ENCODE results near the gene CLCF1.

CLCF1 gene

GRCh38 chr11:67372993-67373647 lies at the start of gene CLCF1:
Gene CLCF1 (minus strand): TSS chr11:67373598. CDS start chr11:67373539, 59 bp downstream.
- in situ Hi-C loops (cut with MboI; ENCODE audit: low sequenced_read_pairs) = no loop called here

- in situ Hi-C loops (cut with MboI; ENCODE audit: low sequenced_read_pairs) = no loop called here
These were observed 49.5 kb upstream of the CLCF1 start for GRCh38 chr11:67422891-67423290.

DNA sequence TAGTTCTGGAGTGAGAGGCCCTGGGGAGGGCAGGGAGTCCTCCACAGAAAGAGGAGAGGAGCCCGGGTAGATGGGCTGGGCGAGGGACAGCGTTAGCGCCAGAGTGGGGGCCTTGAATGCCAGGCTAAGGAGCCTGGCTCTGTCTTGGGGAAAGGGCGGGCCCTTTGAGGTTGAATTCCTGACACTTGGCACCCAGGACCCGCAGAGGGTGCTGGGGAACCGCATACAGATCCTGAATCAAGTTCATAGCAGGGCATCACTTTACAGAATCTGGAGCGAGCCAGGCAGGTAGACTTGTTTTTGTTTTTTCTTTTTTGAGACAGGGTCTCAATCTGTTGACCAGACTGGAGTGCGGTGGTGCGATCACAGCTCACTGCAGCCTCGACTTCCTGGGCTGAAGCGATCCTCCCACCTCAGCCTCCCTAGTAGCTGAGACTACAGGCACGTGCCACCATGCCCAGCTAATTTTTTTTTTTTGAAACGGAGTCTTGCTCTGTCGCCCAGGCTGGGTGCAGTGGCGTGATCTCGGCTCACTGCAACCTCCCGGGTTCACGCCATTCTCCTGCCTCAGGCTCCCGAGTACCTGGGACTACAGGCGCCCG lies 48.1 kb upstream of the CLCF1 start:
- in situ Hi-C loops (cut with MboI; ENCODE audit: low sequenced_read_pairs) = no loop called here

DNA sequence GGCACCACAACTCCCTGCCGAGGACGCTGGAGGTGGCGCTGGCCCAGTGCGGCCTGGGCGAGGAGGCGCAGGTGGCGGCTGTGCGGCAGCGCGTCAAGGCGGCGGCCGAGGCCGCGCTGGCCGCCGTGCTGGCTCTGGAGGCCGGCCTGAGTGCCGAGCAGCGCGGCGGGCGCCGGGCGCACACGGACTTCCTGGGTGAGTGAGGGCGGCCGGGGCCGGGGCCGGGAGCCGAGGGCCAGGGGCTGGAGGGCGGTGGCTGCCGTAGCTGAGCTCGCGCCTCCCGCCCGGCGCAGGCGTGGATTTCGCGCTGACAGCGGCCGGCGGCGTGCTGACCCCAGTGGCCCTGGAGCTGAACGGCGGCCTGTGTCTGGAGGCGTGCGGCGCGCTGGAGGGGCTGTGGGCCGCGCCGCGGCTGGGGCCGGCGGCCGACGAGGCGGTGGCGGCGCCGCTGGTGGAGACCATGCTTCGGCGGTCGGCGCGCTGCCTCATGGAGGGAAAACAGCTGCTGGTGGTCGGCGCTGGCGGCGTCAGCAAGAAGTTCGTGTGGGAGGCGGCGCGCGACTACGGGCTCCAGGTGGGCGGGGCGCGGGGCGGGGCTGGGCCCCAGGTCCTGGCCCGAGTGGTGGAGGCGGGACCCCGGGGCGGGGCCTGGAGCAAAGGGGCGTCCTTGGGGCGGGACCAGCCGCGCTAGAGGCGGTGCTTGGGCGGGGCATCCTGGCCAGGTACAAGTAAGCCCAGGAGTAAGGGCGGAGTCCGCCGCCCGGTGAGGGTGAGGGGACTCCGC lies 47.4 kb upstream of the CLCF1 start:
- in situ Hi-C loops (cut with MboI; ENCODE audit: low sequenced_read_pairs) = no loop called here

- in situ Hi-C loops (cut with MboI; ENCODE audit: low sequenced_read_pairs) = no loop called here
These were observed 46.8 kb upstream of the CLCF1 start for GRCh38 chr11:67420147-67420645.

GRCh38 chr11:67419325-67420049 lies 46.1 kb upstream of the CLCF1 start:
- in situ Hi-C loops (cut with MboI; ENCODE audit: low sequenced_read_pairs) = no loop called here

- in situ Hi-C loops (cut with MboI; ENCODE audit: low sequenced_read_pairs) = no loop called here
These were observed 45.3 kb upstream of the CLCF1 start for GRCh38 chr11:67418476-67419281.

DNA sequence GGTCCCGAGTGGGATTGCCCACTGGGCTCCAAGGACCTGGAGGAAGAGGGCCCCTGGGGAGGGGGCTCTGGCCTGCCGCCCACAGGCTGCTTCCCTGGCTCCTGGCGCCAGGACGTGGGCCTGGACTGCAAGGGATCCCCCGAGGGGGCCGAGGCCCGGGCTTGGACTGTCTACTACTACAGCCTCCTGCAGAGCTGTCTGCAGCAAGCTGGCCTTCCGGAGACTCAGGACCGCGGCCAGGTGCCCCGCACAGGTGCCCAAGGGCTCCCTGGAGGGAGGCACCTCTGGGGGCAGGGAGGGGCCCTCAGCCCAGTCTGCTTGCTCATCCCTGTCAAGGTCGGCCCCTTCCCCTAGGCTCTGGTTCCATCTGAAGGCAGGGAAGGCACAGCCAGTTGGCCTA lies 44.0 kb upstream of the CLCF1 start:
- in situ Hi-C loops (cut with MboI; ENCODE audit: low sequenced_read_pairs) = no loop called here

- in situ Hi-C loops (cut with MboI; ENCODE audit: low sequenced_read_pairs) = no loop called here
These were observed 43.3 kb upstream of the CLCF1 start for GRCh38 chr11:67416416-67417335.

DNA sequence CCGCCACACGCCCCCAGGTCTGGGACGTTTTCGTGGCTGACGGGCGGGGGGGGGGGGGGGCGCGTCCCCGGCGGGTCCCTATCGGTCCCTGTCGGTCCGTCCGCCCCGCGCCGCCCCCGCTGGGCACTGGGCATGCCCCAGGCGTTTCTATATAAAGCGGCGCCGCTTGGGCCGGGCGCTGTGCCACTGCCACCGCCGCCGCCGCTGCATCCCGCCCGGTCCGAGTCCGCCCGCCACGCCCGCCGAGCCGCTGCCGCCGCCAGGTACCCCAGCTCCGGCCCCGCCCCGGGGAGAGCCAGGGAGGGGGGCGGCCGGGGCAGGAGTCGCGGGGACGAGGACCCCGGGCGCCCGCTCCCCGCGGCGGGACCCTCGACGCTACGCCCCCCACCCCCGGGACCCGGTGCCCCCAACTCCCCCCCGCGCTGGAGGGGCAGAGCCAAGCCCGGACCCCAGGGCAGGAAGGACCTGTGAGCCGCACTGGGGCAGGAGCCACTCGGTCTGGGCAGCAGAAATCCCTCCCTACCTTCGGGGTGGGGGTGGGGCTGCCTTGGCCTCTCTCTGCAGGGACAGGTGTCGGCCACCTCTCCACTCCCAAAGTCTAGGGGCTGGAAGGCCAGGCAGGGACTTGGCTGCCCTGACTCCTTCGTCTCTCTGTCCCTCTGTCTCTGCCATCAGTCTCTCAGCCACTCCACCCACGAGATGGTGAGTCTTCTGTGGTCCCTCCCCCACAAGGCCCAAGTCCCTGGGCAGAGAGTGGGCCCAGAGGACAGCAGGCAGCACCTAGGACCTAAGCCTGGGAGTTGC lies 42.3 kb upstream of the CLCF1 start, which contains the start of gene CARNS1:
Gene CARNS1, plus strand, starts transcription at position 178 of the 804 bp plus-strand sequence. Its CDS starts 522 bp downstream, at position 700.
- in situ Hi-C loops (cut with MboI; ENCODE audit: low sequenced_read_pairs) = no loop called here

DNA sequence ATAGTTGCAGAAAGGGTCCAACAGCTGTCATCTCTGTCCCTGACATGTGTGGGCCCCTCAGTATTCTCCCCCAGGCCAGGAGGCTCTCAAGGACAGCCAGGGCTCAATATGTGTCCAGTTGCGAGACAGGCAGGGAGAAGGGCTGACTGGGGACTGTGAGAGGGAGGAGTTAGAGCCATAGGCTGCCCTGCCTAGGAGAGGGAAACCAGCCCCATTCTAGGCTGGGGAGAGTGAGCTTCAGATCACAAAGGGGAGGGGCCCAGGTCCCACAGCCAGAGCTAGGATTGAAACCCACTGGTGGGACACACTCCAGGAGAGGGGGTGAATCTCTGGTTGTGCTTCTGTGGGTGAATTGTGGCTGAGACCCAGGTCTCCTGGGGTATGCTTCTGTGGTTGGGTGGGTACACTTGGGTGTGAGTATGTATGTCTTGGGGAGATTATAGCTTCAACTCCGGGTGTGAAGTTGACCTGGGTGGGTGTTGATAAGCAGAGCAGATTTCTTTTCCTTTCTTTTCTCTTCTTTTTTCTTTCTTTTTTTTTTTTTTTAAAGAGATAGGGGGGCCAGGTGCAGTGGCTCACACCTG lies 40.0 kb upstream of the CLCF1 start:
- in situ Hi-C loops (cut with MboI; ENCODE audit: low sequenced_read_pairs) = no loop called here

GRCh38 chr11:67412495-67413179 lies 39.2 kb upstream of the CLCF1 start:
- in situ Hi-C loops (cut with MboI; ENCODE audit: low sequenced_read_pairs) = no loop called here

DNA sequence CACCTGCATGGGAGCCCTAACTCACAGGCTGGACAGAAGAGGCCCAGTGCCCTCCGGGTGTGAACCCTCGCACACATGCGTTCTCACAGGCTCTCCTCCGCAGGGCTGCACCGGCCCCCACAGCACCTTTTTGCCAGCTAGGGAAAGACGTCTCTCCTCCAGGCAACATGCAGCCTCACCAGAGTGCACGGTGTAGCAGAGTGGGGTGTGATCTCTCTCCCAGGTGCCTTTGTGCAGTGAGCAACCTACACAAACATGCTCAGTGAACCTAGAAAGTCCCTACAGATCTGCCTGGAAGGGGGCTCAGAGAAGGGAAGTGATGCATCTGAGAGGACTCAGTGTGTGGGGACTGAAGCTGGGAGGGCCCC lies 38.4 kb upstream of the CLCF1 start:
- in situ Hi-C loops (cut with MboI; ENCODE audit: low sequenced_read_pairs) = no loop called here

GRCh38 chr11:67410984-67411784 lies 37.8 kb upstream of the CLCF1 start:
- in situ Hi-C loops (cut with MboI; ENCODE audit: low sequenced_read_pairs) = no loop called here

DNA sequence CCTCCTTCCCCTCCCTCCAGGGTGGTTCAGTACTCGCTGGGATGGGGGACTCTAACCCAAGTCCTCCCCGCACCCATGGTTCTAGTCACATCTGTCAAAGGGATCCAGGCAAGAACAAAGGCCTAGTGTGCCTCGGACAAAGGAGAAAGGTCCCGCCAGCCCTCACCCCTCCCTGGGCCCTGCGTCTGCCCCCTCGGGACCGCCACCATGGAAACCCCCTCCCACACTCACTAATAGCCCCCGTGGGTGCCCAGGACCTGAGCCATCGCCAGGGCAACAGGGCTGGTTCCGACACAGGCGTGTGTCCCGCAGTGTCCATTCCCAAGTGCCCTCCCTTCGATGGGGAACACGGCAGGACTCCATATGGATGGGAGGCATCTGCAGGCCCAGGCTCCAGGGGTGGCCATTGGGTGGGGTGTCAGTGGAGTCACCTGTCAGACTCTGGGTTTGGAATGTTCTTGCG lies 37.0 kb upstream of the CLCF1 start:
- in situ Hi-C loops (cut with MboI; ENCODE audit: low sequenced_read_pairs) = no loop called here

- in situ Hi-C loops (cut with MboI; ENCODE audit: low sequenced_read_pairs) = no loop called here
These were observed 36.5 kb upstream of the CLCF1 start for GRCh38 chr11:67409781-67410368.

Data from hTERT RPE-1 (cell line).